Measurements from ENCODE around the gene CNKSR1. TPM values are rescaled to one million over a fixed set of nuclear protein-coding genes. Genes with fewer than 3 reads are reported as not detected.

CNKSR1 gene
- total and polyA plus RNA-seq, 2 of the 13 experiments (the other 11 are each of a cell fraction or from before 2014, with no cell fraction given): 3.4 to 8.9 TPM

DNA sequence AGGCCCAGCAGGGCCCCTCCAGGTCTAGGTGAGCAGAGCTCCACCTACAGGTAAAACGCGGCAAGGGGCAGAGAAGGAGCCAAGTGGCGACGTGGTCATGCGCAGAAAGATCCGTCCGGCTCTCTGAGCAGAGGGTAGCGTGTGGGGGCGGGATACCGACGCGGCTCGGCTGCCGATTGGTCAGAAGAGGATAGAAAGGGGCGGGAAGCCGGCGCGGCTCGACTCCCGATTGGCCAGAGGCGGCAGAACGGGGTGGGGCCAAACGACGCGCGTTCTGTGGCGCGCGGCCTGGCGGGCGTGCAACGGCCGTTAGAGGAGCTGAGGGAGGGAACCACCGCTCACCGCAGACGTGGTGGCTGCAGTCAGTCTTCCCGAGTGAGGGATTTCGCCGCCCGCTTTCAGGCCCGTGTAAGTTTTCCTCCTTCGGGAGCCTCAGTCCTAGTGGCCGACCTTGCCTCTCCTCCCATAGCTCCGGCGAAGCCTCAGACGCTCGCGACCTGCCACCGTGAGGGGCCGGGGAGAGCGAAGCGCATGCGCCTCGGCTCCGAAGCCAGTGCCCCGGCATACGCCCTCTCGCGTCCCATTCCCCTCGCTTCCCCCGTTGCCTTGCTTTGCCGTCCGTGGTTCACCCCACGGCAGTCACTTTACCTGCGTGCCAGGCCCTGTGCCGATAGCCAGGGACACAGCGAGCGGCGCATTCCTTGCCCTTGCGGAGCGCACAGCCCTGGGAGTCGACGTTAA lies 56.8 kb downstream of the CNKSR1 start, which contains the start of gene CEP85 (continued):
- TF ChIP-seq, protein P1, sequence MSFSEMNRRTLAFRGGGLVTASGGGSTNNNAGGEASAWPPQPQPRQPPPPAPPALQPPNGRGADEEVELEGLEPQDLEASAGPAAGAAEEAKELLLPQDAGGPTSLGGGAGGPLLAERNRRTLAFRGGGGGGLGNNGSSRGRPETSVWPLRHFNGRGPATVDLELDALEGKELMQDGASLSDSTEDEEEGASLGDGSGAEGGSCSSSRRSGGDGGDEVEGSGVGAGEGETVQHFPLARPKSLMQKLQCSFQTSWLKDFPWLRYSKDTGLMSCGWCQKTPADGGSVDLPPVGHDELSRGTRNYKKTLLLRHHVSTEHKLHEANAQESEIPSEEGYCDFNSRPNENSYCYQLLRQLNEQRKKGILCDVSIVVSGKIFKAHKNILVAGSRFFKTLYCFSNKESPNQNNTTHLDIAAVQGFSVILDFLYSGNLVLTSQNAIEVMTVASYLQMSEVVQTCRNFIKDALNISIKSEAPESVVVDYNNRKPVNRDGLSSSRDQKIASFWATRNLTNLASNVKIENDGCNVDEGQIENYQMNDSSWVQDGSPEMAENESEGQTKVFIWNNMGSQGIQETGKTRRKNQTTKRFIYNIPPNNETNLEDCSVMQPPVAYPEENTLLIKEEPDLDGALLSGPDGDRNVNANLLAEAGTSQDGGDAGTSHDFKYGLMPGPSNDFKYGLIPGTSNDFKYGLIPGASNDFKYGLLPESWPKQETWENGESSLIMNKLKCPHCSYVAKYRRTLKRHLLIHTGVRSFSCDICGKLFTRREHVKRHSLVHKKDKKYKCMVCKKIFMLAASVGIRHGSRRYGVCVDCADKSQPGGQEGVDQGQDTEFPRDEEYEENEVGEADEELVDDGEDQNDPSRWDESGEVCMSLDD (CRISPR knock-in tag; IDR thresholded peaks at IDR 0.05; ENCODE audit: borderline replicate concordance): no peak
- TF ChIP-seq ZNF891 (CRISPR knock-in tag; IDR thresholded peaks at IDR 0.05) (no peak), ZNF850 (CRISPR knock-in tag; conservative IDR thresholded peaks at IDR 0.05) (no peak), POLR2AphosphoS5 (IDR thresholded peaks at IDR 0.05; ENCODE audit: low read depth, low read length) (peak; percentile 93), KDM1A (CRISPR knock-in tag; IDR thresholded peaks at IDR 0.05) (no peak; the same call in 1 of the 2 replicates), ZNF30 (CRISPR knock-in tag; IDR thresholded peaks at IDR 0.05) (no peak), ZNF777 (CRISPR knock-in tag; IDR thresholded peaks at IDR 0.05) (peak; percentile 88), BHLHE40 (IDR thresholded peaks at IDR 0.05; ENCODE audit: low read length) (no peak), ZNF3 (CRISPR knock-in tag; IDR thresholded peaks at IDR 0.05) (no peak), ZNF260 (CRISPR knock-in tag; IDR thresholded peaks at IDR 0.05; ENCODE audit: borderline replicate concordance, low read depth) (no peak), ZNF577 (CRISPR knock-in tag; IDR thresholded peaks at IDR 0.05; ENCODE audit: borderline replicate concordance, low read depth) (no peak)
- TF ChIP-seq, protein P2, sequence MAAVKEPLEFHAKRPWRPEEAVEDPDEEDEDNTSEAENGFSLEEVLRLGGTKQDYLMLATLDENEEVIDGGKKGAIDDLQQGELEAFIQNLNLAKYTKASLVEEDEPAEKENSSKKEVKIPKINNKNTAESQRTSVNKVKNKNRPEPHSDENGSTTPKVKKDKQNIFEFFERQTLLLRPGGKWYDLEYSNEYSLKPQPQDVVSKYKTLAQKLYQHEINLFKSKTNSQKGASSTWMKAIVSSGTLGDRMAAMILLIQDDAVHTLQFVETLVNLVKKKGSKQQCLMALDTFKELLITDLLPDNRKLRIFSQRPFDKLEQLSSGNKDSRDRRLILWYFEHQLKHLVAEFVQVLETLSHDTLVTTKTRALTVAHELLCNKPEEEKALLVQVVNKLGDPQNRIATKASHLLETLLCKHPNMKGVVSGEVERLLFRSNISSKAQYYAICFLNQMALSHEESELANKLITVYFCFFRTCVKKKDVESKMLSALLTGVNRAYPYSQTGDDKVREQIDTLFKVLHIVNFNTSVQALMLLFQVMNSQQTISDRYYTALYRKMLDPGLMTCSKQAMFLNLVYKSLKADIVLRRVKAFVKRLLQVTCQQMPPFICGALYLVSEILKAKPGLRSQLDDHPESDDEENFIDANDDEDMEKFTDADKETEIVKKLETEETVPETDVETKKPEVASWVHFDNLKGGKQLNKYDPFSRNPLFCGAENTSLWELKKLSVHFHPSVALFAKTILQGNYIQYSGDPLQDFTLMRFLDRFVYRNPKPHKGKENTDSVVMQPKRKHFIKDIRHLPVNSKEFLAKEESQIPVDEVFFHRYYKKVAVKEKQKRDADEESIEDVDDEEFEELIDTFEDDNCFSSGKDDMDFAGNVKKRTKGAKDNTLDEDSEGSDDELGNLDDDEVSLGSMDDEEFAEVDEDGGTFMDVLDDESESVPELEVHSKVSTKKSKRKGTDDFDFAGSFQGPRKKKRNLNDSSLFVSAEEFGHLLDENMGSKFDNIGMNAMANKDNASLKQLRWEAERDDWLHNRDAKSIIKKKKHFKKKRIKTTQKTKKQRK (IDR thresholded peaks at IDR 0.05; ENCODE audit: low read length): no peak
- TF ChIP-seq, protein P3, sequence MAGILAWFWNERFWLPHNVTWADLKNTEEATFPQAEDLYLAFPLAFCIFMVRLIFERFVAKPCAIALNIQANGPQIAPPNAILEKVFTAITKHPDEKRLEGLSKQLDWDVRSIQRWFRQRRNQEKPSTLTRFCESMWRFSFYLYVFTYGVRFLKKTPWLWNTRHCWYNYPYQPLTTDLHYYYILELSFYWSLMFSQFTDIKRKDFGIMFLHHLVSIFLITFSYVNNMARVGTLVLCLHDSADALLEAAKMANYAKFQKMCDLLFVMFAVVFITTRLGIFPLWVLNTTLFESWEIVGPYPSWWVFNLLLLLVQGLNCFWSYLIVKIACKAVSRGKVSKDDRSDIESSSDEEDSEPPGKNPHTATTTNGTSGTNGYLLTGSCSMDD (CRISPR knock-in tag; IDR thresholded peaks at IDR 0.05): no peak
- TF ChIP-seq, protein P4, sequence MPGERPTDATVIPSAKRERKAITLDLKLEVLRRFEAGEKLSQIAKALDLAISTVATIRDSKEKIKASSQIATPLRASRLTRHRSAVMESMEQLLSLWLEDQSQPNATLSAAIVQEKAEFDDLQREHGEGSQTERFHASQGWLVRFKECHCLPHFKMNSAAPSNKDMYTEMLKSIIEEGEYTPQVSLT (CRISPR knock-in tag; IDR thresholded peaks at IDR 0.05; ENCODE audit: borderline replicate concordance, low read depth): no peak
- TF ChIP-seq, protein P5, sequence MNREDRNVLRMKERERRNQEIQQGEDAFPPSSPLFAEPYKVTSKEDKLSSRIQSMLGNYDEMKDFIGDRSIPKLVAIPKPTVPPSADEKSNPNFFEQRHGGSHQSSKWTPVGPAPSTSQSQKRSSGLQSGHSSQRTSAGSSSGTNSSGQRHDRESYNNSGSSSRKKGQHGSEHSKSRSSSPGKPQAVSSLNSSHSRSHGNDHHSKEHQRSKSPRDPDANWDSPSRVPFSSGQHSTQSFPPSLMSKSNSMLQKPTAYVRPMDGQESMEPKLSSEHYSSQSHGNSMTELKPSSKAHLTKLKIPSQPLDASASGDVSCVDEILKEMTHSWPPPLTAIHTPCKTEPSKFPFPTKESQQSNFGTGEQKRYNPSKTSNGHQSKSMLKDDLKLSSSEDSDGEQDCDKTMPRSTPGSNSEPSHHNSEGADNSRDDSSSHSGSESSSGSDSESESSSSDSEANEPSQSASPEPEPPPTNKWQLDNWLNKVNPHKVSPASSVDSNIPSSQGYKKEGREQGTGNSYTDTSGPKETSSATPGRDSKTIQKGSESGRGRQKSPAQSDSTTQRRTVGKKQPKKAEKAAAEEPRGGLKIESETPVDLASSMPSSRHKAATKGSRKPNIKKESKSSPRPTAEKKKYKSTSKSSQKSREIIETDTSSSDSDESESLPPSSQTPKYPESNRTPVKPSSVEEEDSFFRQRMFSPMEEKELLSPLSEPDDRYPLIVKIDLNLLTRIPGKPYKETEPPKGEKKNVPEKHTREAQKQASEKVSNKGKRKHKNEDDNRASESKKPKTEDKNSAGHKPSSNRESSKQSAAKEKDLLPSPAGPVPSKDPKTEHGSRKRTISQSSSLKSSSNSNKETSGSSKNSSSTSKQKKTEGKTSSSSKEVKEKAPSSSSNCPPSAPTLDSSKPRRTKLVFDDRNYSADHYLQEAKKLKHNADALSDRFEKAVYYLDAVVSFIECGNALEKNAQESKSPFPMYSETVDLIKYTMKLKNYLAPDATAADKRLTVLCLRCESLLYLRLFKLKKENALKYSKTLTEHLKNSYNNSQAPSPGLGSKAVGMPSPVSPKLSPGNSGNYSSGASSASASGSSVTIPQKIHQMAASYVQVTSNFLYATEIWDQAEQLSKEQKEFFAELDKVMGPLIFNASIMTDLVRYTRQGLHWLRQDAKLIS (CRISPR knock-in tag; IDR thresholded peaks at IDR 0.05): peak; percentile 54; the same call in 1 of the 2 replicates

Data from HepG2 (cell line).